ENCODE results near the gene WNT7A.

WNT7A gene

GRCh38 chr3:13850161-13850945 is 29.5 kb downstream of the WNT7A start:
- H3K36me3 ChIP-seq (ENCODE audit: insufficient read depth, low read depth, low read length) = no peaks in the 10 kb centered on the region
- H3K27ac ChIP-seq (ENCODE audit: low read length) = no peak overlapping the region
- no peak overlapping the region for H3K9ac ChIP-seq (ENCODE audit: low read depth, low read length)
- no peaks in the 10 kb centered on the region for H3K9me3 ChIP-seq (ENCODE audit: insufficient read depth, low read depth, low read length)
- no peaks in the 10 kb centered on the region for H3K4me1 ChIP-seq (ENCODE audit: insufficient read depth, low read length)
- no peaks in the 10 kb centered on the region for H3K27me3 ChIP-seq (ENCODE audit: insufficient read depth, low read length)
- no peak overlapping the region for H3K4me3 ChIP-seq (ENCODE audit: low read length)

GRCh38 chr3:13849018-13849417 is 30.9 kb downstream of the WNT7A start:
- H3K4me1 ChIP-seq (ENCODE audit: insufficient read depth, low read length) = no peaks in the 10 kb centered on the region

GRCh38 chr3:13846716-13847570 is 32.9 kb downstream of the WNT7A start:
- Histone ChIP-seq H3K36me3 (ENCODE audit: insufficient read depth, low read depth, low read length) (no peaks in the 10 kb centered on the region), H3K9ac (ENCODE audit: low read depth, low read length) (no peak overlapping the region), H3K9me3 (ENCODE audit: insufficient read depth, low read depth, low read length) (no peaks in the 10 kb centered on the region), H3K27ac (ENCODE audit: low read length) (no peak overlapping the region), H3K4me1 (ENCODE audit: insufficient read depth, low read length) (no peaks in the 10 kb centered on the region), H3K4me3 (ENCODE audit: low read length) (no peak overlapping the region), H3K27me3 (ENCODE audit: insufficient read depth, low read length) (no peaks in the 10 kb centered on the region)

More at GRCh38 chr3:13849018-13849417, 30.9 kb downstream of the WNT7A start:
- Histone ChIP-seq H3K27me3 (ENCODE audit: insufficient read depth, low read length) (no peaks in the 10 kb centered on the region), H3K9me3 (ENCODE audit: insufficient read depth, low read depth, low read length) (no peaks in the 10 kb centered on the region), H3K36me3 (ENCODE audit: insufficient read depth, low read depth, low read length) (no peaks in the 10 kb centered on the region), H3K4me3 (ENCODE audit: low read length) (no peak overlapping the region), H3K27ac (ENCODE audit: low read length) (no peak overlapping the region), H3K9ac (ENCODE audit: low read depth, low read length) (no peak overlapping the region)

GRCh38 chr3:13846238-13846637 is 33.6 kb downstream of the WNT7A start:
- H3K27me3 ChIP-seq (ENCODE audit: insufficient read depth, low read length) = no peaks in the 10 kb centered on the region
- no peaks in the 10 kb centered on the region for H3K36me3 ChIP-seq (ENCODE audit: insufficient read depth, low read depth, low read length)
- H3K9me3 ChIP-seq (ENCODE audit: insufficient read depth, low read depth, low read length) = no peaks in the 10 kb centered on the region
- no peaks in the 10 kb centered on the region for H3K4me1 ChIP-seq (ENCODE audit: insufficient read depth, low read length)
- H3K27ac ChIP-seq (ENCODE audit: low read length) = no peak overlapping the region
- no peak overlapping the region for H3K4me3 ChIP-seq (ENCODE audit: low read length)
- no peak overlapping the region for H3K9ac ChIP-seq (ENCODE audit: low read depth, low read length)

GRCh38 chr3:13845806-13846205 is 34.1 kb downstream of the WNT7A start:
- H3K4me3 ChIP-seq (ENCODE audit: low read length) = no peak overlapping the region
- no peaks in the 10 kb centered on the region for H3K27me3 ChIP-seq (ENCODE audit: insufficient read depth, low read length)
- H3K4me1 ChIP-seq (ENCODE audit: insufficient read depth, low read length) = no peaks in the 10 kb centered on the region
- H3K36me3 ChIP-seq (ENCODE audit: insufficient read depth, low read depth, low read length) = no peaks in the 10 kb centered on the region
- H3K9ac ChIP-seq (ENCODE audit: low read depth, low read length) = no peak overlapping the region
- no peaks in the 10 kb centered on the region for H3K9me3 ChIP-seq (ENCODE audit: insufficient read depth, low read depth, low read length)
- no peak overlapping the region for H3K27ac ChIP-seq (ENCODE audit: low read length)

- no peaks in the 10 kb centered on the region for H3K9me3 ChIP-seq (ENCODE audit: insufficient read depth, low read depth, low read length)
- H3K4me3 ChIP-seq (ENCODE audit: low read length) = no peak overlapping the region
- no peaks in the 10 kb centered on the region for H3K27me3 ChIP-seq (ENCODE audit: insufficient read depth, low read length)
- no peak overlapping the region for H3K9ac ChIP-seq (ENCODE audit: low read depth, low read length)
- no peaks in the 10 kb centered on the region for H3K4me1 ChIP-seq (ENCODE audit: insufficient read depth, low read length)
- no peaks in the 10 kb centered on the region for H3K36me3 ChIP-seq (ENCODE audit: insufficient read depth, low read depth, low read length)
- no peak overlapping the region for H3K27ac ChIP-seq (ENCODE audit: low read length)
These were observed 35.0 kb downstream of the WNT7A start for GRCh38 chr3:13844911-13845310.

GRCh38 chr3:13844286-13844685 is 35.6 kb downstream of the WNT7A start:
- no peaks in the 10 kb centered on the region for H3K36me3 ChIP-seq (ENCODE audit: insufficient read depth, low read depth, low read length)
- no peak overlapping the region for H3K9ac ChIP-seq (ENCODE audit: low read depth, low read length)
- no peaks in the 10 kb centered on the region for H3K9me3 ChIP-seq (ENCODE audit: insufficient read depth, low read depth, low read length)
- no peak overlapping the region for H3K4me3 ChIP-seq (ENCODE audit: low read length)
- no peaks in the 10 kb centered on the region for H3K27me3 ChIP-seq (ENCODE audit: insufficient read depth, low read length)
- no peak overlapping the region for H3K27ac ChIP-seq (ENCODE audit: low read length)
- H3K4me1 ChIP-seq (ENCODE audit: insufficient read depth, low read length) = no peaks in the 10 kb centered on the region

- Histone ChIP-seq H3K4me3 (ENCODE audit: low read length) (no peak overlapping the region), H3K9me3 (ENCODE audit: insufficient read depth, low read depth, low read length) (no peaks in the 10 kb centered on the region), H3K9ac (ENCODE audit: low read depth, low read length) (no peak overlapping the region), H3K27ac (ENCODE audit: low read length) (no peak overlapping the region), H3K36me3 (ENCODE audit: insufficient read depth, low read depth, low read length) (no peaks in the 10 kb centered on the region), H3K27me3 (ENCODE audit: insufficient read depth, low read length) (no peaks in the 10 kb centered on the region), H3K4me1 (ENCODE audit: insufficient read depth, low read length) (no peaks in the 10 kb centered on the region)
These were observed 36.5 kb downstream of the WNT7A start for GRCh38 chr3:13843351-13843750.

GRCh38 chr3:13842226-13842625 is 37.6 kb downstream of the WNT7A start:
- no peak overlapping the region for H3K9ac ChIP-seq (ENCODE audit: low read depth, low read length)
- no peak overlapping the region for H3K27ac ChIP-seq (ENCODE audit: low read length)
- H3K9me3 ChIP-seq (ENCODE audit: insufficient read depth, low read depth, low read length) = no peaks in the 10 kb centered on the region
- H3K27me3 ChIP-seq (ENCODE audit: insufficient read depth, low read length) = no peaks in the 10 kb centered on the region
- H3K4me3 ChIP-seq (ENCODE audit: low read length) = no peak overlapping the region
- no peaks in the 10 kb centered on the region for H3K36me3 ChIP-seq (ENCODE audit: insufficient read depth, low read depth, low read length)
- H3K4me1 ChIP-seq (ENCODE audit: insufficient read depth, low read length) = no peaks in the 10 kb centered on the region

- Histone ChIP-seq H3K27me3 (ENCODE audit: insufficient read depth, low read length) (no peaks in the 10 kb centered on the region), H3K4me3 (ENCODE audit: low read length) (no peak overlapping the region), H3K27ac (ENCODE audit: low read length) (no peak overlapping the region), H3K36me3 (ENCODE audit: insufficient read depth, low read depth, low read length) (no peaks in the 10 kb centered on the region), H3K9me3 (ENCODE audit: insufficient read depth, low read depth, low read length) (no peaks in the 10 kb centered on the region), H3K9ac (ENCODE audit: low read depth, low read length) (no peak overlapping the region), H3K4me1 (ENCODE audit: insufficient read depth, low read length) (no peaks in the 10 kb centered on the region)
These were observed 38.0 kb downstream of the WNT7A start for GRCh38 chr3:13841826-13842225.

GRCh38 chr3:13841141-13841540 is 38.7 kb downstream of the WNT7A start:
- H3K4me3 ChIP-seq (ENCODE audit: low read length) = no peak overlapping the region
- no peaks in the 10 kb centered on the region for H3K4me1 ChIP-seq (ENCODE audit: insufficient read depth, low read length)
- H3K27ac ChIP-seq (ENCODE audit: low read length) = no peak overlapping the region
- H3K36me3 ChIP-seq (ENCODE audit: insufficient read depth, low read depth, low read length) = no peaks in the 10 kb centered on the region
- H3K27me3 ChIP-seq (ENCODE audit: insufficient read depth, low read length) = no peaks in the 10 kb centered on the region
- H3K9ac ChIP-seq (ENCODE audit: low read depth, low read length) = no peak overlapping the region
- H3K9me3 ChIP-seq (ENCODE audit: insufficient read depth, low read depth, low read length) = no peaks in the 10 kb centered on the region

GRCh38 chr3:13840456-13840855 is 39.4 kb downstream of the WNT7A start:
- no peaks in the 10 kb centered on the region for H3K4me1 ChIP-seq (ENCODE audit: insufficient read depth, low read length)
- no peaks in the 10 kb centered on the region for H3K27me3 ChIP-seq (ENCODE audit: insufficient read depth, low read length)
- no peak overlapping the region for H3K9ac ChIP-seq (ENCODE audit: low read depth, low read length)
- H3K9me3 ChIP-seq (ENCODE audit: insufficient read depth, low read depth, low read length) = no peaks in the 10 kb centered on the region
- no peak overlapping the region for H3K27ac ChIP-seq (ENCODE audit: low read length)
- H3K36me3 ChIP-seq (ENCODE audit: insufficient read depth, low read depth, low read length) = no peaks in the 10 kb centered on the region
- H3K4me3 ChIP-seq (ENCODE audit: low read length) = no peak overlapping the region

Measured in iPS-20b (cell line).